IPS-18a (cell line): Measurements from ENCODE around the gene FSD1.

ENCODE experiments used
- H3K27ac ChIP-seq: one replicate; pipeline ENCODE4 v1.5.1; 2013; ENCODE audit warnings: low read length
- H3K27me3 ChIP-seq: one replicate; pipeline ENCODE4 v1.6.1; 2013; ENCODE audit warnings: mild to moderate bottlenecking, low read length; ENCODE audit not compliant: control insufficient read depth, insufficient read depth
- H3K36me3 ChIP-seq: one replicate; pipeline ENCODE4 v1.6.1; 2013; ENCODE audit warnings: low read depth, low read length; ENCODE audit not compliant: control insufficient read depth
- H3K4me1 ChIP-seq: one replicate; pipeline ENCODE4 v1.6.1; 2013; ENCODE audit warnings: low read depth, low read length; ENCODE audit not compliant: control insufficient read depth
- H3K4me3 ChIP-seq: one replicate; pipeline ENCODE4 v1.5.1; 2013; ENCODE audit warnings: low read length
- H3K9ac ChIP-seq: one replicate; pipeline ENCODE4 v1.6.1; 2013; ENCODE audit warnings: mild to moderate bottlenecking, low read length, moderate library complexity
- H3K9me3 ChIP-seq: one replicate; pipeline ENCODE4 v1.6.1; 2013; ENCODE audit warnings: low read depth, low read length; ENCODE audit not compliant: control insufficient read depth

Gene FSD1

GRCh38 chr19:4291184-4291732, 13.1 kb upstream of the FSD1 start:
- Histone ChIP-seq H3K36me3 (no peaks in the 10 kb centered on the region), H3K27me3 (no peaks in the 10 kb centered on the region), H3K27ac (no peak overlapping the region), H3K9me3 (no peaks in the 10 kb centered on the region), H3K4me1 (no peaks in the 10 kb centered on the region), H3K9ac (no peak overlapping the region), H3K4me3 (no peak overlapping the region)

GRCh38 chr19:4292515-4292914, 11.9 kb upstream of the FSD1 start:
- Histone ChIP-seq H3K4me3 (no peak overlapping the region), H3K27me3 (no peaks in the 10 kb centered on the region), H3K27ac (no peak overlapping the region), H3K36me3 (no peaks in the 10 kb centered on the region), H3K4me1 (no peaks in the 10 kb centered on the region), H3K9me3 (no peaks in the 10 kb centered on the region), H3K9ac (no peak overlapping the region)

GRCh38 chr19:4294389-4294788, 10.0 kb upstream of the FSD1 start:
- no peaks in the 10 kb centered on the region for H3K9me3 ChIP-seq
- no peaks in the 10 kb centered on the region for H3K4me1 ChIP-seq
- no peak overlapping the region for H3K9ac ChIP-seq
- no peak overlapping the region for H3K4me3 ChIP-seq
- H3K27ac ChIP-seq, result no peak overlapping the region
- H3K36me3 ChIP-seq, result no peaks in the 10 kb centered on the region
- H3K27me3 ChIP-seq, result no peaks in the 10 kb centered on the region

GRCh38 chr19:4295972-4296771, 8.2 kb upstream of the FSD1 start:
- Histone ChIP-seq H3K36me3 (no peaks in the 10 kb centered on the region), H3K9ac (no peak overlapping the region), H3K27ac (no peak overlapping the region), H3K4me1 (no peaks in the 10 kb centered on the region), H3K4me3 (no peak overlapping the region), H3K9me3 (no peaks in the 10 kb centered on the region), H3K27me3 (no peaks in the 10 kb centered on the region)

GRCh38 chr19:4297901-4298809, 6.2 kb upstream of the FSD1 start:
- Histone ChIP-seq H3K4me3 (no peak overlapping the region), H3K27me3 (no peaks in the 10 kb centered on the region), H3K9me3 (no peaks in the 10 kb centered on the region), H3K9ac (no peak overlapping the region), H3K27ac (no peak overlapping the region), H3K36me3 (no peaks in the 10 kb centered on the region), H3K4me1 (no peaks in the 10 kb centered on the region)

- Histone ChIP-seq H3K27me3 (no peaks in the 10 kb centered on the region), H3K9me3 (no peaks in the 10 kb centered on the region), H3K36me3 (no peaks in the 10 kb centered on the region), H3K9ac (no peak overlapping the region), H3K4me1 (no peaks in the 10 kb centered on the region), H3K4me3 (no peak overlapping the region), H3K27ac (no peak overlapping the region)
Measured at GRCh38 chr19:4298810-4299550, 5.4 kb upstream of the FSD1 start.

- no peak overlapping the region for H3K4me3 ChIP-seq
- no peaks in the 10 kb centered on the region for H3K9me3 ChIP-seq
- H3K9ac ChIP-seq, result no peak overlapping the region
- no peaks in the 10 kb centered on the region for H3K4me1 ChIP-seq
- H3K27me3 ChIP-seq, result no peaks in the 10 kb centered on the region
- no peaks in the 10 kb centered on the region for H3K36me3 ChIP-seq
- H3K27ac ChIP-seq, result no peak overlapping the region
Measured at GRCh38 chr19:4300589-4300988, 3.8 kb upstream of the FSD1 start.

GRCh38 chr19:4301590-4302242, 2.7 kb upstream of the FSD1 start:
- Histone ChIP-seq H3K4me1 (no peaks in the 10 kb centered on the region), H3K9ac (no peak overlapping the region), H3K27me3 (no peaks in the 10 kb centered on the region), H3K9me3 (no peaks in the 10 kb centered on the region), H3K4me3 (no peak overlapping the region), H3K36me3 (no peaks in the 10 kb centered on the region), H3K27ac (no peak overlapping the region)

- Histone ChIP-seq H3K9me3 (no peaks in the 10 kb centered on the region), H3K36me3 (no peaks in the 10 kb centered on the region), H3K4me3 (no peak within 1 kb of the TSS), H3K27ac (no peak within 1 kb of the TSS), H3K27me3 (no peaks in the 10 kb centered on the region), H3K9ac (no peak within 1 kb of the TSS), H3K4me1 (no peaks in the 10 kb centered on the region)
Measured at GRCh38 chr19:4302243-4302640, 2.2 kb upstream of the FSD1 start, which contains the start of gene TMIGD2. Gene TMIGD2, minus strand, starts transcription at chr19:4302389. Its CDS starts 4 bp downstream, at chr19:4302385.

GRCh38 chr19:4303819-4304537, 420 bp upstream of the FSD1 start:
- Histone ChIP-seq H3K4me1 (no peaks in the 10 kb centered on the region), H3K36me3 (peaks cover 6% of the 10 kb centered on the region), H3K27me3 (no peaks in the 10 kb centered on the region), H3K9me3 (no peaks in the 10 kb centered on the region), H3K27ac (no peak overlapping the region), H3K9ac (no peak overlapping the region), H3K4me3 (peak overlapping the region; percentile 37)
